Activated CD8-positive, alpha-beta memory T cell treated with anti-CD3 and anti-CD28 coated beads for 4 hours (primary cell): ENCODE data around the gene ECI2.
"Not testable (repeated sequence)": the region's sequence is repeated elsewhere in the genome, so short reads cannot be mapped to it uniquely, and the experiment has no call there.

Source experiments
- DNase-seq, 2 donors: peaks; one replicate each; pipeline ENCODE4 v3.0.0-alpha.2; 2020; ENCODE audit warnings: low read depth in 2 of 2

Gene ECI2

GRCh38 chr6:4102687-4103244 is 32.6 kb downstream of the ECI2 start:
- no peak for DNase-seq

- no peak for DNase-seq
These were observed 34.1 kb downstream of the ECI2 start for GRCh38 chr6:4101298-4101697.

DNA sequence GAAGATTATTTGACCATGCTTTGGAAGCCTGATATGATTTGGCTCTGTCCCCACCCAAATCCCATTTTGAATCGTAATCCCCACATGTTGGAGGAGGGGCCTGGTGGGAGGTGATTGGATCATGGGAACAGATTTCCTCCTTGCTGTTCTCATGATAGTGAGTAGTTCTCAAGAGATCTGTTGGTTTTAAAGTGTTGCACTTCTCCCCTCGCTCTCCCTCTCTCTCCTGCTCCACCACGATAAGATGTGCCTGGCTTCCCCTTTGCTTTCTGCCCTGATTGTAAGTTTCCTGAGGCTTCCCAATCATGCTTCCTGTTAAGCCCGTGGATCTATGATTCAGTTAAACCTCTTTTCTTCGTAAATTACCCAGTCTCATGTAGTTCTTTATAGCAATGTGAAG is 34.7 kb downstream of the ECI2 start:
- DNase-seq = no peak

- DNase-seq = no peak
These were observed 42.1 kb downstream of the ECI2 start for GRCh38 chr6:4093288-4093687.

- DNase-seq = no peak
These were observed 43.4 kb downstream of the ECI2 start for GRCh38 chr6:4091941-4092340.

DNA sequence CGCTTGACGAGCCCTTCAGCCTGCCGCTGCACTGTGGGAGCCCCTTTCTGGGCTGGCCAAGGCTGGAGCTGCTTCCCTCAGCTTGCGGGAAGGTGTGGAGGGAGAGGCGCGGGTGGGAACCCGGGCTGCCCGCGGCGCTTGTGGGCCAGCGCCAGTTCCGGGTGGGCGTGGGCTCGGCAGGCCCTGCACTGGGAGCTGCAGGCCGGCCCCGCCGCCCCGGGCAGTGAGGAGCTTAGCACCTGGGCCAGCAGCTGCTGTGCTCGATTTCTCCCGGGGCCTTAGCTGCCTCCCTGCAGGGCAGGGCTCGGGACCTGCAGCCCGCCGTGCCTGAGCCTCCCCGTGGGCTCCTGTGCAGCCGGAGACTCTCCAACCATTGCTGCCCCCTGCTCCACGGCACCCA is 45.3 kb downstream of the ECI2 start:
- not testable (repeated sequence) for DNase-seq

DNA sequence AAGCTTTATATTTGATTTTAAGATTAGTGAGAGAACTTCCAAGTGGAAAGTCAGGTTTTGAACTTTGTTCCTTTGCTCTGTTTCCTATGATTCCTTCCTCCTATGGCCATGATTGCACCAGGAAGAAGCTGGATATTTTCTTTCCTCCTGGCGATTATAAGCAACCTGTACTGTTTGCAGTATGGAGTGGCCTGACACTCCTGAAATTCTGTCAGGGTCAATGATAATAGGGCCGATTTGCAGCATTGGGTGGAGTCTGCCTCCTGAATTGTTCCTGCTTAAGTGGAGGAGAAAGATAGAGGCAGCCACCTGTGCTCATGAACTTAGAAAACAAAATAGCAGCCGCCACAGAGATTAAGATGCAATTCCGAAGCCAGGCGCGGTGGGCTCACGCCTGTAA is 46.7 kb downstream of the ECI2 start:
- no peak for DNase-seq

- DNase-seq = no peak
These were observed 50.1 kb downstream of the ECI2 start for GRCh38 chr6:4085332-4085700.

DNA sequence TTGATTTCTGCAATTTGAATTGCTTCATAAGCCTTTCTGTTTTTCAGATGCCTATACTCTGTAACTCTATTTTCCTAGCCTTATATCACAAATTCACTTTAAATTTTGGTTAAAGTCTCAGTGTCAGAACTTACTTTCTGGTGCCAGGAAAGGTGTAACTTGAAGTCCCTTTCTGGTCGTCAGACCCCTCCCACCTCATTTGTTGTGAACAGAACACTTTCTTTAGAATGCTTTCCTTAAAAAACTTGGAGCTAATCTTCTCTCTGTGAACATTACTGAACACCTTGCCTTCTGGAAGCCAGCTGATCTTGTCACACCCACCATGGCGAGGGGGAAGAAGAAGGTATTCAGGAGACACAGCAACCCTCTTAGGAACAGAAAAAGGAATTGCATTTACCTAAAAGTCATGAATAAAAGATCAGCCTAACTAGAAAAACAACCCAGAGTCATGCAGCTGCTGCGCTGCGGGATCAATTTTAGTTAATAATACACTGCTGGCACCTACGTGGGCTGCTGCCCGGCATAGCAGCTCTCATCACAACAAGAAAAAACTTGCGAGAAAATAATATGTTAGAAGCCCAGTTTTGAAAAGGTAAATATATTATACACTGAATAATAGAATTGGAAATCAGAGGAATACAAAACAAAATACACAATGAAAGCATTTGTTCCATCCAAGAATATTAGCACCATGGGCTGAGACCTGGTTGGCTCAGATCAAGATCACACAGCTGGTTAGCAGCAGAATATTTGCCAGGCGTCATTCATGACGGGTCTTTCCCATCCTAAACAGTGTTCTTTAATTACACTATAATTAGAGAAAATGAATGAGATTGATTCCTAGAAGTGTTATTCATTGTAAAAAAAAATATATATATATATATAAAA is 50.7 kb downstream of the ECI2 start:
- DNase-seq = no peak

- no peak for DNase-seq
These were observed 56.5 kb downstream of the ECI2 start, which contains the start of gene FAM217A for GRCh38 chr6:4078691-4079471. TSS of gene FAM217A (minus strand) at chr6:4079137. CDS start at chr6:4077414, 1,723 bp downstream.

DNA sequence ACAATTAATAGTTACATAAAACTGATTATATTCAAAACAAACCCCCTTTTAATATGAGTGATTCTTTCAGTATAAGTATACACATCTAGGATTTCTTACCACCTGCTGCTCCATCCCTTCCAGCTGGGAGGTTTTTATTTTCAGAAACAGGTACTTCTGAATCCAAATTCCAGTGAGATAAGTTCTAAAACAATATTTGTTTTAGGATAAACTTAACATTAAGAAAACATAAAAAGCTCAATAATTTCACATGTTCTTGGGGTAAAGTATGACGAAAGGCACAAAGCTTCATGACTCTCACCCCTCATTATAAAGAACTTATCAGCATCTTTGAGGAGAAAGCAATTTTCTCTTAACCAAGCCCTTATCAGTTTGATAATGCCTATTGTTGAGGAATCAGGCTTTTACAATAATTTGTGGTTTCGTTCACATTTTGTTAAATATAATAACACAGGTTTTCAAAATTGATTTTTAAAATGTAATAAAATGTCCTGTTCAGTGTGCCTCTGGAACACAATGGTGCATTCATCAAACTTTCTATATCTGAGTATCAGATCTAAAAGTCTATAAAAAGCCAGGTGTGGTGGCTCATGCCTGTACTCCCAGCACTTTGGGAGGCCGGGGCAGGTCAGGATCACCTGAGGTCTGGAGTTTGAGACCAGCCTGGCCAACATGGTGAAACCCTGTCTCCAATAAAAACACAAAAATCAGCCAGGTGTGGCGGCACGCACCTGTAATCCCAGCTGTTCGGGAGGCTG is 60.7 kb downstream of the ECI2 start:
- no peak for DNase-seq

DNA sequence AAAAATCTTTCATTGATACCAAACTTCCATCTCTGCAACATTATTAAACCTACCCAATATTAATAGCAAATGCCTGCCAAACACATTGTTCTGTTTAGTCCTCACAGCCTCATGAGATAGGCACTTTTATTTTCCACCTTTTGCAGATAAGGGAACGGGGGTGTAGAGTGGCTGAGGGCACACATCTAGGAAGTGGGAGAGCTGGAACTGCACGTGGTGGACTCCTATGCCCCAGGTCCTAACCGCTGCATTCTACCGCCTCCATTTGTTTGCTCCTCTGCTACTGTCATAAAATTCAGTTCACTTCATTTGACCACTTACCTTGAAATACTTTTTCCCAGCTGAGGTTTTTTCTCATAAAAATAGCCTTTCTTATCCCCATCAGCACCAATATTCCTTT is 64.0 kb downstream of the ECI2 start:
- no peak for DNase-seq

DNA sequence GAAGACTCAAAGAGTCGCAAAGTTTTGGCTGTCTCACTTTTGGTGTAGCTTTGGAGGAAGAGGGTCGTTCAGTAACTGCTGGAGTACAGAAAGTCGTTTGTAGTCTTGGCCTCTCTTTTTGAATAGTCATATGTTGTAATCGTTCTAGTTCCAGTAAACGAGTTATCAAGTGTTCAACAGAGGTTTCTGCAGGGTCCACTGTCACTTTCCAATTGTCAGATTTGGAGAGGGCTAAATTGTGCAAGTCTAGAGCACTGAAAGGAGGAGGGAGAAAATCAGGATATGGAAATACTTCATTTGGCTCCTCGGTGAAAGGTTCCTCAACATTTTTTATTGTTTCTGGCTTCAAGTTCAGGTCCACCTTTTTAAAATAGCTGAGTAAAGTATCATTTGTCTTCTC is 66.2 kb downstream of the ECI2 start:
- no peak for DNase-seq

DNA sequence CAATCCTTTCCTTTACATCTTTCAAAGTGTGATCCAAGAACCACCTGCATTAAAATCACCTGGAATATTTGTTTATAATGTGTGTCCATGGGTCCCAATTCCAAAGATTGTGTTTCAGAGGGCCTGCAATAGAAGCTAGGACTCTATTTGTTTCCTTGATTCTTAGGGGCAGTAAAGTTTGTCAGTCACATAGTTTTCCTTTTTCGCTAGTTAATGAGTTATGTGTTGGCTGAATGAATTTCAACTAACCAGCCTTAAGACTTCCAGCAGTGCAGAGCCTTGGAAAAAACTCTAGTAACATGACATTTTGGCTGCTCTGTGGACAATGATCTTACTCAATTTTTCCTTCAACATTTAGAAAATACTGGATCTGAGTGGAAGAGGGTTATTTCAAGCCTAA is 67.7 kb downstream of the ECI2 start:
- no peak for DNase-seq

DNA sequence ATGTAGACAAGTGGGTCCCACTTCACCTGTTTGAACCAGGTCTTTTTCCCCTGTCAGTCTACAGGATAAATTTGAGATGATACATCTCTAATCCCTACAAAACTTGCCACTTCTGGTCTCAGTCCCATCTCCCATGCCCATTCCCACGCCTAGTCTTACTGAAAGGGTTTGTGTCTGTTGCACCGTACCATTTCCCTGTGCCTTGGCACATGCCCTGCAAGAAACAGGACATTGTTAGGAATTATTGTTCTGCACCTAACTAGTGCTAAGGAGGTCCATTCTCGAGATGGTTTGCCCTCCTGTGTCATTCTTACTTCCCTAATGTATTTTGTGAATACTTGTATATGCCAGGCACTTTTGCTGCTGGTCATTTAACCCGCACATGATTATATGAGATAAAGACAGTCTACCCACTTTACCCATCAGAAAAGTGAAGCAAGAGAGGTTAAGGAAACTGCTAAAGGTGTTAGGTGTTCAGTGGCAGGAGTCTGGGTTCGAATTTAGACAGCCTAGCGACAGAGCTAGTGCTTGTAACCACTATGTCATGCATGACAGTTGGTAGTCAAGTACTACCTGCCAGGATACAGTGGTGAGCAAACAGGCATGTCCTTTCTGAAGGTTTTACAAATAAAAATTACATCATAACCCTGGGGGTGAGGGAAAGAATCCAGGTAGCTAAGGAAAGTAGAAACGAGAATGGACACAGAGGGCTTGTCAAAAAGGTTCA is 69.2 kb downstream of the ECI2 start:
- DNase-seq = no peak
